Neutrophil (primary cell): ENCODE measurements around the gene GGT6.
"Not testable (repeated sequence)": the region's sequence is repeated elsewhere in the genome, so short reads cannot be mapped to it uniquely, and the experiment has no call there.

Experiments
- H3K27ac ChIP-seq: fragments of 200-600 bp; sonication (generic); 2 replicates; pipeline ENCODE4 v1.5.1; 2016; ENCODE audit warnings: mild to moderate bottlenecking, moderate library complexity
- H3K27me3 ChIP-seq: fragments of 200-600 bp; sonication (generic); 2 replicates; pipeline ENCODE4 v1.6.0; 2016; ENCODE audit warnings: mild to moderate bottlenecking
- H3K36me3 ChIP-seq: fragments of 200-600 bp; sonication (generic); 2 replicates; pipeline ENCODE4 v1.5.1; 2017
- H3K4me1 ChIP-seq, 2 experiments: fragments of 200-600 bp in 1 of 2; sonication (generic) in 1 of 2; 1 replicate in 1 of 2; 2 replicates in 1 of 2; pipeline versions ENCODE4 v1.5.1 to v1.6.1; 2013 to 2016; ENCODE audit warnings: low read depth in 1 of 2, low read length in 1 of 2, mild to moderate bottlenecking in 1 of 2, moderate library complexity in 1 of 2; ENCODE audit not compliant: control insufficient read depth in 1 of 2, insufficient read depth in 1 of 2
- H3K4me3 ChIP-seq, 2 experiments: fragments of 200-600 bp in 1 of 2; sonication (generic) in 1 of 2; 1 replicate in 1 of 2; 2 replicates in 1 of 2; pipeline ENCODE4 v1.5.1; 2013 to 2016; ENCODE audit warnings: low read depth in 1 of 2, low read length in 1 of 2, mild to moderate bottlenecking in 1 of 2, moderate library complexity in 1 of 2
- H3K9me3 ChIP-seq: fragments of 200-600 bp; sonication (generic); 2 replicates; pipeline ENCODE4 v1.5.1; 2016
- CTCF ChIP-seq: fragments of 200-600 bp; sonication (generic); IDR thresholded peaks from 2 replicates; pipeline ENCODE4 v1.5.1; 2016; ENCODE audit warnings: antibody characterized with exemption

The GGT6 gene

GRCh38 chr17:4594406-4594805, 34.0 kb upstream of the GGT6 start:
- H3K27me3 ChIP-seq: peaks cover 27% of the 10 kb centered on the region

GRCh38 chr17:4593021-4593421, 32.6 kb upstream of the GGT6 start:
- Histone ChIP-seq H3K9me3 (no peaks in the 10 kb centered on the region), H3K27ac (no peak overlapping the region), H3K27me3 (peaks cover 36% of the 10 kb centered on the region), H3K4me3 (no peak overlapping the region), H3K36me3 (no peaks in the 10 kb centered on the region), H3K4me1 (no peaks in the 10 kb centered on the region)
- TF ChIP-seq CTCF: no peak

More at GRCh38 chr17:4594406-4594805, 34.0 kb upstream of the GGT6 start:
- no peaks in the 10 kb centered on the region for H3K36me3 ChIP-seq
- H3K4me1 ChIP-seq: no peaks in the 10 kb centered on the region
- no peaks in the 10 kb centered on the region for H3K9me3 ChIP-seq
- no peak overlapping the region for H3K27ac ChIP-seq
- H3K4me3 ChIP-seq: no peak overlapping the region
- TF ChIP-seq CTCF: no peak

- no peaks in the 10 kb centered on the region for H3K4me1 ChIP-seq
- no peaks in the 10 kb centered on the region for H3K36me3 ChIP-seq
- H3K9me3 ChIP-seq: no peaks in the 10 kb centered on the region
- H3K4me3 ChIP-seq: no peak overlapping the region
- H3K27ac ChIP-seq: no peak overlapping the region
- peaks cover 42% of the 10 kb centered on the region for H3K27me3 ChIP-seq
- TF ChIP-seq CTCF: no peak
Measured at GRCh38 chr17:4592240-4593005, 32.0 kb upstream of the GGT6 start.

- TF ChIP-seq CTCF: no peak
- H3K27me3 ChIP-seq: peaks cover 51% of the 10 kb centered on the region
- no peak overlapping the region for H3K4me3 ChIP-seq
Measured at GRCh38 chr17:4591529-4591928, 31.2 kb upstream of the GGT6 start.

GRCh38 chr17:4590981-4591453, 30.6 kb upstream of the GGT6 start:
- Histone ChIP-seq H3K36me3 (no peaks in the 10 kb centered on the region), H3K9me3 (no peaks in the 10 kb centered on the region), H3K4me3 (no peak overlapping the region), H3K27me3 (peaks cover 56% of the 10 kb centered on the region), H3K4me1 (no peaks in the 10 kb centered on the region), H3K27ac (no peak overlapping the region)
- TF ChIP-seq CTCF: no peak

More at GRCh38 chr17:4591529-4591928, 31.2 kb upstream of the GGT6 start:
- no peaks in the 10 kb centered on the region for H3K4me1 ChIP-seq
- H3K27ac ChIP-seq: no peak overlapping the region
- no peaks in the 10 kb centered on the region for H3K36me3 ChIP-seq
- no peaks in the 10 kb centered on the region for H3K9me3 ChIP-seq

- not testable (repeated sequence) for H3K9me3 ChIP-seq, H3K4me3 ChIP-seq, H3K27ac ChIP-seq, H3K36me3 ChIP-seq, H3K4me1 ChIP-seq
- peaks cover 59% of the 10 kb centered on the region for H3K27me3 ChIP-seq
Measured at GRCh38 chr17:4590042-4590441, 29.7 kb upstream of the GGT6 start.
